Vagina (tissue), 2 donors: Measurements from ENCODE around the gene PRUNE2.

Source experiments
- CTCF ChIP-seq, 3 experiments: fragments of 450-650 bp in 2 of 3; fragments of 200-600 bp in 1 of 3; sonication (generic) in 1 of 3; IDR thresholded peaks; one replicate each; pipeline ENCODE4 v1.5.1; 2017 to 2019; ENCODE audit warnings: antibody characterized with exemption in 3 of 3, mild to moderate bottlenecking in 2 of 3, moderate library complexity in 2 of 3
- POLR2A ChIP-seq, 2 donors: fragments of 450-650 bp; IDR thresholded peaks; one replicate each; pipeline ENCODE4 v1.6.1; 2017; ENCODE audit warnings: antibody characterized with exemption in 2 of 2, mild to moderate bottlenecking in 2 of 2, moderate library complexity in 2 of 2
- POLR2AphosphoS5 ChIP-seq, 2 donors: sonication (generic); formaldehyde crosslinking; IDR thresholded peaks; one replicate each; pipeline ENCODE4 v1.9.0; 2017; ENCODE audit warnings: antibody characterized with exemption in 2 of 2, mild to moderate bottlenecking in 2 of 2, low read depth in 1 of 2; ENCODE audit not compliant: insufficient read depth in 1 of 2

GRCh38 chr9:76644171-76644570, 261.7 kb downstream of the PRUNE2 start:
- TF ChIP-seq CTCF (IDR thresholded peaks at IDR 0.05) (no peak), POLR2A (IDR thresholded peaks at IDR 0.05) (no peak), POLR2AphosphoS5 (IDR thresholded peaks at IDR 0.05; ENCODE audit: insufficient read depth in 1 of 2, low read depth in 1 of 2) (no peak)
